HG03432 (cell line): ENCODE results near the gene ISG20.
"Not testable (repeated sequence)": the region's sequence is repeated elsewhere in the genome, so short reads cannot be mapped to it uniquely, and the experiment has no call there.

Experiments used
- ATAC-seq: cut with Tn5 transposase; IDR thresholded peaks from one replicate; pipeline ENCODE4 v1.9.1; 2021; ENCODE audit warnings: mild to moderate bottlenecking, moderate library complexity; ENCODE audit not compliant: unreplicated experiment

The ISG20 gene

GRCh38 chr15:88635318-88635717 lies 3.5 kb upstream of the ISG20 start:
- peak; percentile 24 for ATAC-seq

GRCh38 chr15:88636050-88636449 lies 2.8 kb upstream of the ISG20 start:
- ATAC-seq = no peak

DNA sequence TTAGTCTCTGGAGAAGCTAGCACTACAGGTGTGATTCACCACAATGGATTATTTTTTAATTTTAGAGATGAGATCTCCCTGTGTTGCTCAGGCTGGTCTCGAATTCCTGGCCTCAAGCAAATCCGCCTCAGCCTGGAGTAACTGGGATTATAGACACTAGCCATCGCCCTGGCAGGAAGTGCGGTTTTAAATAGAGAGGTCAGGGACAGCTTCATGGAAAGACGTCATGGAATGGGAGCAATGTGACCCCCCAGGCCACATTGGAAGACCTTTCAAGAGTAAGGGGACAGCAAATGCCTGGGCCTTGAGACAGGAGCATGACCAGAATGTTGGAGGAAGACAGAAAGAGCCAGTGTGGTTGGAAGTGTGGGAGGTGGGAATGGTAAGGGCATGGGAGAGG lies 2.2 kb upstream of the ISG20 start:
- no peak for ATAC-seq

- ATAC-seq = no peak
These were observed 1.4 kb upstream of the ISG20 start for GRCh38 chr15:88637436-88637835.

DNA sequence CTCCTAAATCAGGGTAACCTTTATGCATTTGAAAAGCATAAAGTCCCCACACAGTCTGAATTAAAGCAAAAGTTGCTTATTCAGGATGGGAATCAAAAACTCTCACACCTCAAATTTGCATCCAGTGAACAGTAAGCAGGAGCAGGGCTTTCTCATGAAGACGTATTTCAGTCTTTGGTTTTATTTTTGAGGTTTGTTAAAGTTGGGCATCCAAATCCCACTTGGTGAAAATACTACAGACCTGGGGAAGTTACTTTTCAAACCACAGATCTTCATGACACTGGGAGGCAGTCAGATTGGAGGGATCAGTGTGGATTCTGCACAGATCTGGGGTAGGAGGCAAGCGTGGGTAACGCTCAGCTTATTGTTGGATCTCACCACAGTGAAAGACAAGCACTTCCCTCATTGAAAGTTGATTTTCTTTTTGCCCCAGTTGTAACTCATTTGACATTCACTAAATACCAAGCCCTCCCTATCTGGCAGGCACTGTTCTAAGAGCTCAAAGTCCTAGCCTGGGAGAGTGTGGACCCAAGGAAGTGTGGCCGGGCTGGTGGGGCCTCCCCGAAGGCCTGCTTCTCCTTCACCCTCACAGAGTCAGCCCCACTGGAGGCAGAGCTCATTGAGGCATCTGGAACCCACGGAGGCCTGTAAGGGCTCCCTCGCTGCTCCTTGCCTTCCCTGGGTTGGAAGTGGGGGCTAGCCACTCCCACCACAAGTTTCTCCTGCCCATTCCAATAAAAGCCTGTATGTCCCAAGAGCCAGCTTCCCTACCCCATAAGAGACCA lies 783 bp upstream of the ISG20 start:
- no peak for ATAC-seq

DNA sequence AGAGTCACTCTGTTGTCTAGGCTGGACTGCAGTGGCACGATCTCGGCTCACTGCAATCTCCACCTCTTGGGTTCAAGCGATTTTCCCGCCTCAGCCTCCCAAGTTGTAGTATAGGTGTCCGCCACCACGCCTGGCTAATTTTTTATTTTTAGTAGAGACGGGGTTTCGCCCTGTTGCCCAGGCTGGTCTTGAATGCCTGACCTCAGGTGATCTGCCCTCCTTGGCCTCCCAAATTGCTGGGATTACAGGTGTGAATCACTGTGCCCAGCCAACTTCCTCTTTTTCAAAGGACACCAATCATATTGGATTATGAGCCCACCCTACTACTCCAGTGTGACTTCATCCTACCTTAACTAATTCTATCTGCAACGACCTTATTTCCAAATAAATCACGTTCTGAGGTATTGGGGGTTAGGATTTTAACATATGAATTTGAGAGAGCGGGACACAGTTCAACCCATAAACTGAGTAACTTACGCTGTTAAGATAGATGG lies 3.2 kb downstream of the ISG20 start:
- ATAC-seq = no peak

- ATAC-seq = not testable (repeated sequence)
These were observed 3.7 kb downstream of the ISG20 start for GRCh38 chr15:88642514-88642913.

- no peak for ATAC-seq
These were observed 5.9 kb downstream of the ISG20 start for GRCh38 chr15:88644741-88645140.

GRCh38 chr15:88645171-88646087 lies 6.6 kb downstream of the ISG20 start:
- ATAC-seq = no peak

GRCh38 chr15:88646088-88646405 lies 7.2 kb downstream of the ISG20 start:
- no peak for ATAC-seq

GRCh38 chr15:88646951-88647350 lies 8.1 kb downstream of the ISG20 start:
- ATAC-seq = no peak

- ATAC-seq = no peak
These were observed 8.7 kb downstream of the ISG20 start for GRCh38 chr15:88647351-88648105.

DNA sequence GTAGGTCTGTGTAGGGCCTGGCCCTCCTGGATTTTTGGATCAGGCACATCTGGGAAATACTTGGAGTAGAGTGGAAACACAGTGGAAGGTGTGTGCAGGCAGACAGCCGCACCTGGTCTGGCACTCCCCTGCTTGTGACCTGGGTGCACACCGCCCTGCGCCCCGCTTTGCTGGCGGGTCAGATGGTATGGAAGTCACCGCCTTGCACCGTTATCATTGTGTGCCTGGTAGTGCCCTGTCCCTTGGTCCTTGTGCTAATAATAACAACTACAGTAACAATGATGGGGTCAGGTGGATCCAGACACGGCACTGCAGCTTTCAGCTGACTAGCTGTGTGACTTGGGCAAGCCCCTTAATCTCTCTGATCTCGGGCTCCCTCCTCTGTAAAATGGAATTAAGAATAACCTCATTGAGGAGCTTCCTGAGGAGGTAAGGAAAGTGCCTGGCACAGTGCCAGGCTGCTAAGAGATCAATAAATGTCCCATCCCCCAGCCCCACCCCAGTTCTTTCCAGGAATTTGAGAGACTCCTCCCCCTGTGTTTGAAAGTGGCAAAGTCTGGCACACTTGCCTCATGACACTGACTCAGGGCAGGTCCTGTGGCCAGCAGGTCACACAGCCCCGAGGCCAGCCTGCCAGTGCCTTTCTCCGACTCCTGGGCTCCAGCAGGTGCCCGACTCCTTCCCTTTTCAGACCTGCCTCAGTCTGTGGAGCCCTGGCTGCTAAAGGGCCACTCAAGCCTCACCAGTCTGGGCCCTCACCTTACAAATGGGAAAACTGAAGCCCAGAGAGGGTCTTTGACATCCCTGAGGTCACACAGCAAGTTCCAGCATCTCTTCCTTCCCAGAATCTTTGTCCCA lies 9.8 kb downstream of the ISG20 start:
- no peak for ATAC-seq

DNA sequence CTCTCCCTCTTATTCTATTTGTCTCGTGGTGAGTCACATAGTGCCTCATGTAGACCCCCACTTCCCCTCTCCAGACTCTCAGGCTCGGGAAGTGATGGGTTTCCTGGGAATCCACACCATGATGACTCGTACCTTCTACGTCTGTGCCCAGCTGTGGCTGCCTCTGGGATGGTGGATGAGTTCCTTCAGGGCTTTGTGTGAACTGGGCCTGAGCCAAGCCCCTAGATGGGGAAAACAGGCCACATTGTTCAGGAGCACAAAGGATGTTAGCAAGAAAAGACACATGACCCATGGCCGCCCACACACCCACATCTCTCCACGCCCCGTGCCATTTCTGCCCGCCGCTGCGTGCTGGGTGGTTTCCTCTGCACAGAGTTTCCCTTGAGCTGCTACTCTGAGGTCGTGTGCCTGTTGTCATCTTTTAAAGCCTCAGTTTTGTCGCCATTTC lies 10.5 kb downstream of the ISG20 start:
- peak; percentile 83 for ATAC-seq

GRCh38 chr15:88649753-88650551 lies 11.1 kb downstream of the ISG20 start:
- ATAC-seq = no peak

- ATAC-seq = no peak
These were observed 11.7 kb downstream of the ISG20 start for GRCh38 chr15:88650556-88650955.

DNA sequence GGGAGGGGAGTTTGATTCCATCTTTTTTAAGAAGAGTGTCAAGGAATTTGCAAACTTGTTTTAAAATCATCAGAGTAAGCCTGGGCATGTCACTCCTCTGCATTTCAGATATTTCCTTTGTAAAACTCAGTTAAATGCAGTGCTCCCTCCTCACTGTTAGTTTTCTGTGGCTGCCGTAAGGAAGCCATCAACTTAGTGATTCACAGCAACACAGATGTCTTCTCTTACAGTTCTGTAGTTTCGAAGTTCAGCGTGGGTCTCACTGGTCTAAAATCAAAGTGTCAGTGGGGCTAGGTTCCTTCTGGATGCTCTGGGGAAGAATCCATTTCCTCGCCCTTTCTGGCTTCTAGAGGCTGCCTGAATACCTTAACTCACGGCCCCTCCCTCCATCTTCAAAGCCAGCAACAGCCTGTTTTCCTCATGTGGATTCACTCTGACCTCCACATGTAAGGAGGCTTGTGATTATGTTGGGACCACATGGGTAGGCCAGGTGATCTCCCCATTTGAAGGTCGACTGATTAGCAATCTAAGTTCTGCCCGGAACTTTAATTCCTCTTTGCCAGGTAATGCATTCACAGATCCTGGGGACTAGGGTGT lies 12.4 kb downstream of the ISG20 start:
- no peak for ATAC-seq

GRCh38 chr15:88651971-88652370 lies 13.2 kb downstream of the ISG20 start:
- ATAC-seq = no peak
